Activated naive CD8-positive, alpha-beta T cell treated with anti-CD3 and anti-CD28 coated beads, Interleukin-2, amount 10 ng/mL, durations not matched to agents 7 days and 5 days (primary cell): ENCODE results near the gene EEF1B2. TPM values are rescaled to one million over a fixed set of nuclear protein-coding genes. Genes with fewer than 3 reads are reported as not detected.
A peak's percentile ranks its signal among the peaks of the same experiment; 100 is the strongest.
"Not testable (repeated sequence)": the region's sequence is repeated elsewhere in the genome, so short reads cannot be mapped to it uniquely, and the experiment has no call there.

Source experiments
- ATAC-seq: fragments of 150-1000 bp; cut with Tn5 transposase; one replicate; pipeline ENCODE4 v1.10.0; 2021; ENCODE audit warnings: low read depth, moderate library complexity
- POLR2A ChIA-PET: fragments of 350-600 bp; sonication (Branson Sonifier 250); formaldehyde crosslinking; loops from one replicate; lab custom pipeline; 2021; ENCODE audit warnings: antibody characterized with exemption; lab: Charles Lee
- DNase-seq: peaks from one replicate; pipeline ENCODE4 v3.0.0; 2021
- H3K27ac Mint-ChIP-seq: one replicate; pipeline ENCODE4 v1.8.0; 2022; ENCODE audit warnings: mild to moderate bottlenecking, mixed read lengths
- H3K27me3 Mint-ChIP-seq: one replicate; pipeline ENCODE4 v1.8.0; 2022; ENCODE audit warnings: mild to moderate bottlenecking, moderate library complexity, mixed read lengths
- H3K36me3 Mint-ChIP-seq: one replicate; pipeline ENCODE4 v1.8.0; 2021; ENCODE audit warnings: mild to moderate bottlenecking, mixed read lengths
- H3K4me1 Mint-ChIP-seq: one replicate; pipeline ENCODE4 v1.8.0; 2021; ENCODE audit warnings: mixed read lengths
- H3K4me3 Mint-ChIP-seq: one replicate; pipeline ENCODE4 v1.8.0; 2022; ENCODE audit warnings: mild to moderate bottlenecking, moderate library complexity, mixed read lengths
- H3K9me3 Mint-ChIP-seq: one replicate; pipeline ENCODE4 v1.8.0; 2021; ENCODE audit warnings: mixed read lengths
- total RNA-seq, 2 experiments: library from RNA; stranded (reverse); gene quantifications; one replicate each; pipeline ENCODE4 v1.2.3, GENCODE V29; 2021

EEF1B2 gene
- 100 to 1,000 TPM; 506 to 561 TPM for total RNA-seq

DNA sequence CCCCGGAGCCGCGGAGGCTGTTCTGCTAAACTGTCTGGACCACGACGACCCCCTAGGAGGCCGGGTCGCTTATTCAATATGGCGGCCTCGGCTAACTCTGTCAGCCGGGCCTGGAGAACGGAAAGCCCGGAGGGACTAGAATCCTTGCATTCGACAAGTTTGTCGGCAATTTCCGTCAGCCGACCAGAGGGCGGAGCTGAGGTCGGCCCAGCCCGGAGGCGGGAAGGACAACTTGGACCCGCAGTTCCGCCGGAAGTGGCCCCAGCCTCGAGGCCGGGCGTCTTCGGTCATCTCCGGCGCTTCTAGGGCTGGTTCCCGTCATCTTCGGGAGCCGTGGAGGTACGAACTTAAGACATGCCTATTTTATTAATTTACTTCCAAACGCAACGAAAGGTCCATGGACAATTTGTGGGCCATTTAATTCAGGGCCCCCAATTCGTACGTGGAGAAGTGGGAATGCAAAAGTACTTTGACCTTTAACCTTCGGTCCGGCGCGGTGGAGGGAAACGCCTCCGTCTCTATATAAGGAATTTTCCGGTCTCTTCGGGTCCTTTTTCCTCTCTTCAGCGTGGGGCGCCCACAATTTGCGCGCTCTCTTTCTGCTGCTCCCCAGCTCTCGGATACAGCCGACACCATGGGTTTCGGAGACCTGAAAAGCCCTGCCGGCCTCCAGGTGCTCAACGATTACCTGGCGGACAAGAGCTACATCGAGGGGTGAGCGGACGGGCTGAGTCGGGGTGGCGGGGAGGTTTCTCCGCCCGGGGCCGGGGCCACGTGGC, at the start of gene EEF1B2, which contains the start of gene NDUFS1:
Gene EEF1B2 (plus strand): TSS at position 550 of the 779 bp plus-strand sequence. CDS start 85 bp downstream, at position 635.
Gene NDUFS1 (minus strand): TSS at position 99 of the 779 bp plus-strand sequence. CDS start 5,766 bp downstream, outside the sequence.
- ATAC-seq (peak; percentile 87), DNase-seq (peak; percentile 96)
- no peaks in the 10 kb centered on the region for H3K9me3 Mint-ChIP-seq
- no peaks in the 10 kb centered on the region for H3K27me3 Mint-ChIP-seq
- peaks cover 38% of the 10 kb centered on the region for H3K4me1 Mint-ChIP-seq
- H3K36me3 Mint-ChIP-seq: peaks cover 16% of the 10 kb centered on the region
- peak within 1 kb of the TSS; percentile 95 for H3K4me3 Mint-ChIP-seq
- peak within 1 kb of the TSS; percentile 94 for H3K27ac Mint-ChIP-seq
- POLR2A ChIA-PET: interaction anchor here (0.7 to 1.9 kb wide), 4 partner anchors 74 to 606 kb away, joined by 3 to 13 read pairs (median 6); partner anchors contain the start of genes FASTKD2, INO80D and MDH1B

DNA sequence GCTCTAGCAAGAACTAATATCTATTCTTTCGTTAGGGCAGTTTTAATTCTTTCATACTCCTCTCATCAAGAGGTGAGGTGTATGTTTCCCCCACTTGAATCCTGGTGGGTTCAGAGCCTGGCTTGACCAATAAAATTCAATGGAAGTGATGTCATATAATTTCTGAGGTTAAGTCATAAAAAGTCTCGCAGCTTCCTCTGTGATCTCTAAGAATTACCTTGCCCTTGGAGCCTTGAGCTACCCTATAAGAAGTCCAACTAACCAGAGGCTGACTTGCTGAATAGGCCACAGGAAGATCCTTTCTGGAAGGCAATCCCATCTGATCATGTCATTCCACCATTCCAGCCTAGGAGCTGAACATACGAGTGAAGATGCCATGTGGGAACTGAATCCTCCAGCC, 47.6 kb upstream of the EEF1B2 start:
- POLR2A ChIA-PET: interaction anchor here (0.6 kb wide), 1 partner anchor 72 kb away, joined by 3 read pairs; no protein-coding TSS in a partner anchor
- no peaks in the 10 kb centered on the region for H3K27me3 Mint-ChIP-seq
- no peak overlapping the region for H3K27ac Mint-ChIP-seq
- no peaks in the 10 kb centered on the region for H3K4me1 Mint-ChIP-seq
- no peak for DNase-seq
- H3K36me3 Mint-ChIP-seq: peaks cover 22% of the 10 kb centered on the region
- no peak for ATAC-seq
- H3K4me3 Mint-ChIP-seq: no peak overlapping the region
- no peaks in the 10 kb centered on the region for H3K9me3 Mint-ChIP-seq

- Mint-ChIP-seq H3K4me3 (no peak overlapping the region), H3K9me3 (no peaks in the 10 kb centered on the region), H3K27ac (no peak overlapping the region), H3K4me1 (no peaks in the 10 kb centered on the region), H3K27me3 (no peaks in the 10 kb centered on the region), H3K36me3 (peaks cover 22% of the 10 kb centered on the region)
- DNase-seq (no peak), ATAC-seq (no peak)
- POLR2A ChIA-PET: interaction anchor here (0.6 kb wide), 1 partner anchor 73 kb away, joined by 3 read pairs; no protein-coding TSS in a partner anchor
Measured at GRCh38 chr2:206112846-206113547, 46.7 kb upstream of the EEF1B2 start.

- Mint-ChIP-seq H3K4me1 (no peaks in the 10 kb centered on the region), H3K4me3 (no peak overlapping the region), H3K9me3 (no peaks in the 10 kb centered on the region), H3K36me3 (peaks cover 26% of the 10 kb centered on the region), H3K27ac (no peak overlapping the region), H3K27me3 (no peaks in the 10 kb centered on the region)
- DNase-seq: no peak
- POLR2A ChIA-PET: no interaction called here
- no peak for ATAC-seq
Measured at GRCh38 chr2:206115026-206115578, 44.6 kb upstream of the EEF1B2 start.

- no peaks in the 10 kb centered on the region for H3K27me3 Mint-ChIP-seq
- DNase-seq (no peak), ATAC-seq (no peak)
- peaks cover 2% of the 10 kb centered on the region for H3K9me3 Mint-ChIP-seq
- peaks cover 36% of the 10 kb centered on the region for H3K36me3 Mint-ChIP-seq
- POLR2A ChIA-PET: no interaction called here
- H3K27ac Mint-ChIP-seq: no peak overlapping the region
- no peaks in the 10 kb centered on the region for H3K4me1 Mint-ChIP-seq
- H3K4me3 Mint-ChIP-seq: no peak overlapping the region
Measured at GRCh38 chr2:206116278-206116677, 43.4 kb upstream of the EEF1B2 start.

DNA sequence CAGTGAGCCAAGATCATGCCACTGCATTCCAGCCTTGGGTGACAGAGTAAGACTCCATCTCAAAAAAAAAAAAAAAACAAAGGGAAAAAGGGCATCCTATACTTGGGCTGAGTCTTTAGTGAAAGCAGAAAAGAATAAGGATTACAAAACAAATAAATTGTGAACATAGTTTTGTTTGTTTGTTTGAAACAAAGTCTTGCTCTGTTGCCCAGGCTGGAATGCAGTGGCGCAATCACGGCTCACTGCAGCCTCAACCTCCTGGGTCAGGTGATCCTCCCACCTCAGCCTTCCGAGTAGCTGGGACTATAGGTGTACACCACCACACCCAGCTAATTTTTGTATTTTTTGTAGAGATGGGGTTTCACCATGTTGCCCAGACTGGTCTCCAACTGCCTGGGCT, 37.1 kb upstream of the EEF1B2 start:
- H3K4me3 Mint-ChIP-seq, H3K9me3 Mint-ChIP-seq, H3K27me3 Mint-ChIP-seq, H3K27ac Mint-ChIP-seq, H3K4me1 Mint-ChIP-seq, DNase-seq, POLR2A ChIA-PET, ATAC-seq: not testable (repeated sequence)
- peaks cover 35% of the 10 kb centered on the region for H3K36me3 Mint-ChIP-seq

DNA sequence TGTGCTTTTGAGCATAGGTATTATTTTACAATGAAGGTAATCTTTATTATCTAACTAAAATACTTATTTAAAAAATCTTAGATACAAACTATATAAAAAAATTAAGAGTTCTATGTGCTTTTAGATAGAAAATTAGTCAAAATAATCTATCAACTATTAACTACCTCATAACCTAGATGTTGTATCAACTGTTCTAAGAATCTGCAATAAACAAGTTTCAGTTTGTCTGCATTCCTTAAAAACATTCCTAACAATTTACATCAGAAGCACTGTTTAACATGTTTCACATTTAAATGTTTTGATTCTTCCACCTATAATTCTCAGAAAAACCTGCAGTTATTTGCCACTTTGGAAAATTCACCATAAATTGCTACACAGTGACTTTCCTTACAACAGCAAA, 33.8 kb upstream of the EEF1B2 start:
- H3K9me3 Mint-ChIP-seq: peaks cover 3% of the 10 kb centered on the region
- POLR2A ChIA-PET: no interaction called here
- ATAC-seq: no peak
- H3K36me3 Mint-ChIP-seq: peaks cover 34% of the 10 kb centered on the region
- no peak overlapping the region for H3K27ac Mint-ChIP-seq
- no peaks in the 10 kb centered on the region for H3K27me3 Mint-ChIP-seq
- no peak for DNase-seq
- H3K4me1 Mint-ChIP-seq: no peaks in the 10 kb centered on the region
- H3K4me3 Mint-ChIP-seq: no peak overlapping the region

DNA sequence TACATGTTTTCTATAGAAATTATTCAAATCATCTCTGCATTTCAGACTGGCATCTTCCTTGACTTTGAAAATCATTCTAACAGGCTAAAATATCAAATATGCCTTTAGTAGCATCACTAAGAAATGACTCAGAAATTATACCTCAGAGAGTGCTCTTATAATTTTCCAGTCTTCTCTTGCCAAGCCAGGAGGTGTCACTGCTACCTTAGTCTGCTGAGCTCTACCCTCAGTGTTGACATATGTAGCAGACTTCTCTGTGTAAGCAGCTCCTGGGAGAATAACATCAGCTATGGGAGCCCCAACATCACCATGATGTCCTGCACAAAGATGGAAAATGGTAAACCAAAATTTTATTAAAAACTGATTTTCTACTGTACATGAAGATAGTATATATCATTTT, 32.0 kb upstream of the EEF1B2 start:
- no peak overlapping the region for H3K4me3 Mint-ChIP-seq
- no peak for ATAC-seq
- POLR2A ChIA-PET: no interaction called here
- H3K27ac Mint-ChIP-seq: no peak overlapping the region
- H3K4me1 Mint-ChIP-seq: no peaks in the 10 kb centered on the region
- no peaks in the 10 kb centered on the region for H3K27me3 Mint-ChIP-seq
- H3K9me3 Mint-ChIP-seq: no peaks in the 10 kb centered on the region
- no peak for DNase-seq
- peaks cover 20% of the 10 kb centered on the region for H3K36me3 Mint-ChIP-seq

DNA sequence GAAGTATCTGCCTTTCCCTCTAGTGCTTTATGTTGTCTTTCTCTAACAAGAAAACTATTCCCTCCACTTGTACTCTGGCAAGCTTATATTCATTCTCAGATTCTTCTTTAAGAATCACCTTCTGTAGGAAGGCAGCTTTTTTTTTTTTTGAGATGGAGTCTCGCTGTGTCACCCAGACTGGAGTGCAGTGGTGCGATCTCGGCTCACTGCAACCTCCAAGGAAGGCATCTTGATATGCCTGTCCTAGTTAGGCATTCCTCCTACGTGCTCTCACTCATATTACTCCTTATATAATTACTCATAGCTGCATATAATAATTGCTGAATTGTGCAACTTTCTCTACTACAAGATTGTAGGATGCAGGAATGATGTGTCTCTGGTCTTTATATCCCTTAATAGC, 16.2 kb upstream of the EEF1B2 start:
- H3K4me1 Mint-ChIP-seq: no peaks in the 10 kb centered on the region
- H3K27me3 Mint-ChIP-seq: no peaks in the 10 kb centered on the region
- POLR2A ChIA-PET: interaction anchor here (0.6 kb wide), 2 partner anchors 13 to 301 kb away, joined by 3 to 5 read pairs; no protein-coding TSS in a partner anchor
- DNase-seq (no peak), ATAC-seq (no peak)
- H3K9me3 Mint-ChIP-seq: no peaks in the 10 kb centered on the region
- no peak overlapping the region for H3K27ac Mint-ChIP-seq
- H3K36me3 Mint-ChIP-seq: peaks cover 25% of the 10 kb centered on the region
- H3K4me3 Mint-ChIP-seq: no peak overlapping the region

- H3K9me3 Mint-ChIP-seq: no peaks in the 10 kb centered on the region
- H3K4me3 Mint-ChIP-seq: no peak overlapping the region
- H3K27ac Mint-ChIP-seq: no peak overlapping the region
- POLR2A ChIA-PET: interaction anchor here (0.7 kb wide), 1 partner anchor 8 kb away, joined by 3 read pairs; no protein-coding TSS in a partner anchor
- H3K4me1 Mint-ChIP-seq: no peaks in the 10 kb centered on the region
- DNase-seq (no peak), ATAC-seq (no peak)
- H3K36me3 Mint-ChIP-seq: peaks cover 28% of the 10 kb centered on the region
- no peaks in the 10 kb centered on the region for H3K27me3 Mint-ChIP-seq
Measured at GRCh38 chr2:206144383-206144782, 15.3 kb upstream of the EEF1B2 start.

DNA sequence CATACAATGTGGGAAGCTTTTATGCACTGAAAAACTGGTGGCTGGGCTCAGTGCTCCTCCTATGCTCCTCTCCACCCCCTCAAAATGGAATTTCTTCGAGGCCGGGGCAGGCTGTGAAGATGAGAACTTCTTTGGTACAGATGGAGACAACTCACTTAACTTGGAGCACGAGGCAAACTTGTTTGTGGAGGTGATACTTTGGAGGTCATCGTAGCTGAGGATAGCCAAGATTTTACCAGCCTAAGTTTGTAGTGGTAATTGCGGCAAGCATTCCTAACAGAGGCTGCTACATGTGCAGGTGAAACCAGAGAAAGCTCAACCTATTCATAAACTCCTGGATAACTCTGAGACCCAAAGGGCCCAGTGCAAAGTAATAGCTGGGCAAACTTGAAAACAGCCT, 14.0 kb upstream of the EEF1B2 start:
- no peak for ATAC-seq
- H3K36me3 Mint-ChIP-seq: peaks cover 36% of the 10 kb centered on the region
- H3K4me3 Mint-ChIP-seq: no peak overlapping the region
- no peak for DNase-seq
- no peaks in the 10 kb centered on the region for H3K4me1 Mint-ChIP-seq
- no peaks in the 10 kb centered on the region for H3K27me3 Mint-ChIP-seq
- no peak overlapping the region for H3K27ac Mint-ChIP-seq
- H3K9me3 Mint-ChIP-seq: no peaks in the 10 kb centered on the region
- POLR2A ChIA-PET: no interaction called here

DNA sequence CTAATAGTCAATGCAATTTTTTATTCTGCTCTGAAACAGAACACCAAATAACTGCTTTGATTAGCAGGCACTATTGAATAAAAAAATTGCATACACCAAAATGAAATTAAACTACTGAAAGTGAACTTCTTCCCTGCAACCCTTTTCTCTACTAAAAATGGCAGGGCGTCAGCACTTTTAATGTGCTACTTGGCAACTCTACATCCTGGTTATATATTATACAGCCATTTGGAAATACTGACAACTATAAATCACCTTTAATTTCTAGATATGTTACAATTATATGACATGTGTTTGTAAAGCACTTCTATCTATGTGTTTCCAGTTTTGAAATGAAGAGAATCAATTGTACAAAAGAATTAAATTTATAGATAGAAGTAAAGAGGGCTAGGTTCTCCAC, 10.4 kb upstream of the EEF1B2 start:
- DNase-seq: no peak
- Mint-ChIP-seq H3K27me3 (no peaks in the 10 kb centered on the region), H3K4me1 (peaks cover 6% of the 10 kb centered on the region), H3K4me3 (no peak overlapping the region), H3K9me3 (no peaks in the 10 kb centered on the region), H3K36me3 (peaks cover 29% of the 10 kb centered on the region), H3K27ac (no peak overlapping the region)
- no peak for ATAC-seq
- POLR2A ChIA-PET: no interaction called here

DNA sequence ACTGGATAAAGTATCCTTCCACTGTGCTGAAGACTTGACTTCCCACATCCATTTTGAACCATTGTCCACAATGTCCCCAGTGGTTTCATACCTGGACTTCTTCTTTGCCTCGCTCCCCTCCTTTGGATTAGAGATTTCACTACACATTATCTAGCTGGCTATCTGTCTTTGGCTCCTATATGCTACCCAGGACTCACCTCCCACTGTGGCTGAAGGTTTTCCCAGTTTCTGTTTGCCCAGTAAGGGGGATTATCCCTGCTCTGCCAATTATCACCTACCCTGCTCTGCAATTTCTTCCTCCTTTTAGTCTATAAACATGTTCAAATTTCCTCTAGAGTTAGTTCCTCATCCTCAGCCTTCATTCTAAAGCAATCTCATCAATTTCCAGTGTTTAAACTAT, 9.5 kb upstream of the EEF1B2 start:
- Mint-ChIP-seq H3K4me1 (peaks cover 6% of the 10 kb centered on the region), H3K27me3 (no peaks in the 10 kb centered on the region), H3K9me3 (no peaks in the 10 kb centered on the region), H3K4me3 (no peak overlapping the region), H3K27ac (no peak overlapping the region), H3K36me3 (peaks cover 25% of the 10 kb centered on the region)
- DNase-seq (no peak), ATAC-seq (no peak)
- POLR2A ChIA-PET: no interaction called here
